Stimulated activated memory B cell treated with anti-CD40 and anti-IgM and Interleukin-4, amounts not matched to agents 10 μg/mL and 1 μg/mL and 100 μg/mL, for 72 hours (primary cell): ENCODE measurements around the gene MYO5A.
"Not testable (repeated sequence)": the region's sequence is repeated elsewhere in the genome, so short reads cannot be mapped to it uniquely, and the experiment has no call there.

ENCODE experiments used
- ATAC-seq: fragments of 150-1000 bp; cut with Tn5 transposase; 2 replicates; pipeline ENCODE4 v1.10.0; 2021
- H3K27ac Mint-ChIP-seq: one replicate; pipeline ENCODE4 v1.8.0; 2022; ENCODE audit warnings: mild to moderate bottlenecking, mixed read lengths
- H3K27me3 Mint-ChIP-seq: one replicate; pipeline ENCODE4 v1.8.0; 2022; ENCODE audit warnings: mixed read lengths
- H3K36me3 Mint-ChIP-seq: one replicate; pipeline ENCODE4 v1.8.0; 2022; ENCODE audit warnings: mixed read lengths
- H3K4me1 Mint-ChIP-seq: one replicate; pipeline ENCODE4 v1.8.0; 2022; ENCODE audit warnings: mixed read lengths
- H3K4me3 Mint-ChIP-seq: one replicate; pipeline ENCODE4 v1.8.0; 2022; ENCODE audit warnings: mild to moderate bottlenecking, moderate library complexity, mixed read lengths
- H3K9me3 Mint-ChIP-seq: one replicate; pipeline ENCODE4 v1.8.0; 2022; ENCODE audit warnings: mixed read lengths

Gene MYO5A

DNA sequence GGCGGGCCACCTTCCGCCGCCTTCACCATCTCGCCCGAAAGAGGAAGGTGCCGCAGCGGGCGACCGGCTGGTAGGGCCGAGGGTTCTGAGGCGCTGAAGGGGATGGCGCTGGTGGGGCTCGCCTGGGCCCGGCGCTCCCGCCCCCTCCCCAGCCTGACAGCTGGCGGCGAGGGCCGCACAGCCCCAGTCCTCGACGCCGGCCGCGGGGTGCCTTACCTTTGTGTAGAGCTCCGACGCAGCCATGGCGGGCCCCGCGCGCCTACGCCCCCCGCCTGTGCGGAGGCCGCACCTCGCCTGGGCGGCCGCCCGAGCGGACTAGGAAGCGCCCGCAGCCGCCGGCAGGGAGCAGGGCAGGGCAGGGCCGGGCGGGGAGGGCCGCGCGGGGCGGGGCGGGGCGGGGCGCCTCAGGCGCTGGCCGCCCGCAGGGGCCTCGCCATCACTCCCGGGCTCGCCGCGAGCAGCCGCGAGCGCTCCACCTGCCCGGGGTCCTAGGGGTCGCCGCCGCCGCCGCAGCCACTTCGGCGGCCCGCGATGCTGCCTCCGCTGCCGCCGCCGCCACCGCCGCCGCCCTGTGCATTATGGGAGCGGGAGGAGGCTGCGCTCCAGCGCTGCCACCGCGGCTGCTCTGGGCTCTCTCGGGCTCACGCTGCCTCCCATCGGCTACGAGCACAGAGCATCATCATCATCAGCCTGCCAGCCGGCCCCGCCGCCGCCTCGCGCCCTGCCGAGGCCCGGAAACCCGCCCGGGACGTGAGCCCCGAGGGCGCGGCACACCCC, at the start of gene MYO5A:
MYO5A (minus strand) TSS at position 317 of the 777 bp plus-strand sequence; CDS start at position 243, 74 bp downstream.
- H3K36me3 Mint-ChIP-seq: no peaks in the 10 kb centered on the region
- H3K9me3 Mint-ChIP-seq: no peaks in the 10 kb centered on the region
- H3K4me1 Mint-ChIP-seq: peaks cover 46% of the 10 kb centered on the region
- H3K27me3 Mint-ChIP-seq: no peaks in the 10 kb centered on the region
- peak within 1 kb of the TSS; percentile 94 for H3K4me3 Mint-ChIP-seq
- ATAC-seq: peak; percentile 93
- peak within 1 kb of the TSS; percentile 83 for H3K27ac Mint-ChIP-seq

- Mint-ChIP-seq H3K4me1 (no peaks in the 10 kb centered on the region), H3K36me3 (peaks cover 6% of the 10 kb centered on the region), H3K27ac (no peak overlapping the region), H3K9me3 (peaks cover 2% of the 10 kb centered on the region), H3K27me3 (no peaks in the 10 kb centered on the region), H3K4me3 (no peak overlapping the region)
- no peak for ATAC-seq
Observed at GRCh38 chr15:52576692-52577091, 48.0 kb upstream of the MYO5A start.

- not testable (repeated sequence) for H3K4me3 Mint-ChIP-seq, H3K27me3 Mint-ChIP-seq
Observed at GRCh38 chr15:52575573-52575972, 46.9 kb upstream of the MYO5A start.

DNA sequence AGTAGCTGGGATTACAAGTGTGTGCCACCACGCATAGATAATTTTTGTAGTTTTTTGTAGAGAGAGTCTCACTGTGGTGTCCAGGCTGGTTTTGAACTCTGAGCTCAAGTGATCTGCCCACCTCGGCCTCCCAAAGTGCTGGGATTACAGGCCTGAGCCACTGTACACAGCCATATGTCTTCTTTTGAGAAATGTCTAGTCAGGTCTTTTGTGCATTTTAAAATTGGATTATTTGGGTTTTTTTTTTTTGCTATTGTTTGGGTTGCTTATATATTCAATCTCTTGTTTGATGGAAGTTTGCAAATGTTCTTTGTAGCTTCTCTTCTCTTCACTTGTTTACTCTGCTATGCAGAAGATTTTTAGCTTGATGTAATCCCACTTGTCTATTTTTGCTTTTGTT, 46.4 kb upstream of the MYO5A start:
- Mint-ChIP-seq H3K4me3 (no peak overlapping the region), H3K9me3 (peaks cover 2% of the 10 kb centered on the region), H3K27me3 (no peaks in the 10 kb centered on the region), H3K36me3 (peaks cover 6% of the 10 kb centered on the region), H3K27ac (no peak overlapping the region), H3K4me1 (no peaks in the 10 kb centered on the region)
- ATAC-seq: no peak

More at GRCh38 chr15:52575573-52575972, 46.9 kb upstream of the MYO5A start:
- not testable (repeated sequence) for H3K9me3 Mint-ChIP-seq, ATAC-seq, H3K27ac Mint-ChIP-seq, H3K4me1 Mint-ChIP-seq, H3K36me3 Mint-ChIP-seq

GRCh38 chr15:52574623-52575022, 45.9 kb upstream of the MYO5A start:
- not testable (repeated sequence) for ATAC-seq

DNA sequence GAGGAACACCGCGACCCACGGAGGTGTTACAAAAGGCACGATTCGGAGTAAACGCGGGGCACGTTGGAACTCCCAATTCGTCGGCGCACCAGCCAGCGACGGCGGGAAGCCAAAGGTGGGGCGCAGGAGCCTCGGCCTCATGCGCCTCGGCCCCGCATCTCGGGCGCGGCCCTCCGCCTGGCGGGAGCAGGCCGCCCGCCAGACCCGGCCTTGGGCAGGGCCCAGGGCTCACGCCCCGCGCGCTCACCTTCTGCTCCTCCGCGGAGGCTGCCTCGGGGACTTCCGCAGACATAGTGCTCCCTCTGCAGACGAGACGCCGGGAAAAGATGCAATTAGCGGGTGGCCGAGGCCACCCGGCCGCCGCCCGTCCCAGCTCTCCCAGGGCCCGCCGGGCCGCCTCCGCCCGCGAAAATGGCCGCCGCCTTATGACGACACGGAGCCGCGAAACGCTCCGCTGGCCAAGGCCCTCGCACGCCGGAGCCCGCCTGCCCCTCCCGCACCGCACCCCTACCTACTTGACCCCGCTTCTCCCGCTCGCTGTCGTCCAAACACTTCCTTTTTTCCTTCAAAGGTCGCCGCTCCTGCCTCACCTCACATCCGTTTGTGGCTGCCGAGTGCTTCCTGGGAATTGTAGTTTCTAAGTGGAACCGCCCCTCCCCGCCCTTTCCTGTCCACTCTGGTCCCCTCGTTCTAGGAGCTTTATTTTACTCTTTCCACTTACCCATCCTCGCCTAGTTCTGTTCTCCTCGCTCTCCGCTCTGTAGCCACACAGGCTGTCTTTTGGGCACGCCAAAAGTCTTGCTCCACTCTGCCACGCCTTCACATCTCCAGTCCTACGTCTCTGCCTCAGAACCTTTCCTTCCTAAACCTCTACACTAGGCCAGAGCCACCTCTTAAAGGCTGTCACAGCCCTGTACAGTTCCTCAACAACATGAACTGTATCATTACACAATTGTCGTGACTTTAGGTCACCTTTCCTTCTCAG, 40.2 kb upstream of the MYO5A start, which contains the start of gene ARPP19:
ARPP19 (minus strand) TSS at position 430 of the 985 bp plus-strand sequence; CDS start at position 292, 138 bp downstream.
- Mint-ChIP-seq H3K27ac (peak within 1 kb of the TSS; percentile 89), H3K27me3 (no peaks in the 10 kb centered on the region), H3K36me3 (no peaks in the 10 kb centered on the region), H3K9me3 (peaks cover 2% of the 10 kb centered on the region), H3K4me1 (peaks cover 31% of the 10 kb centered on the region), H3K4me3 (peak within 1 kb of the TSS; percentile 87)
- peak; percentile 93 for ATAC-seq

More at GRCh38 chr15:52574623-52575022, 45.9 kb upstream of the MYO5A start:
- not testable (repeated sequence) for H3K27me3 Mint-ChIP-seq, H3K36me3 Mint-ChIP-seq, H3K27ac Mint-ChIP-seq, H3K9me3 Mint-ChIP-seq, H3K4me1 Mint-ChIP-seq, H3K4me3 Mint-ChIP-seq

- peak; percentile 42 for ATAC-seq
- Mint-ChIP-seq H3K36me3 (no peaks in the 10 kb centered on the region), H3K4me3 (peak overlapping the region; percentile 87), H3K9me3 (no peaks in the 10 kb centered on the region), H3K27me3 (no peaks in the 10 kb centered on the region), H3K4me1 (peaks cover 33% of the 10 kb centered on the region), H3K27ac (peak overlapping the region; percentile 89)
Observed at GRCh38 chr15:52567871-52568600, 39.4 kb upstream of the MYO5A start.

DNA sequence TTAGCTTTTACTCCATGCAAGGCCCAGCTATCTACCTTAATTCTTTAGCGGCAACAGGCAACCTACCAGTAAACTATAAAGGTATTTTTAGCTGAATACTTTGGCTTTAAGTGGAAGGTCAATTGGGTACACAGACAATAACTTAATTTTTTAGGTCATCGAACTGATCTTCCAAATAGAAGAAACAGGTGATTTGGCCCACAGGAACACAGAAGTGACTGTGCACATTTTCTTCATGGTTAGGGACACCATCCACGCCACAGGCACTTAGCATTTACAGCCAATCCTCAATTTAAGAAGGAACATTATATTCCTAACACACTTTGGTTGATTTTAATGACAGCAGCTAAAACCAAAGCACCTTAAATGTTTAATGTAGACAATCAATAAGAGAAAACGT, 38.2 kb upstream of the MYO5A start:
- H3K27ac Mint-ChIP-seq: peak overlapping the region; percentile 89

DNA sequence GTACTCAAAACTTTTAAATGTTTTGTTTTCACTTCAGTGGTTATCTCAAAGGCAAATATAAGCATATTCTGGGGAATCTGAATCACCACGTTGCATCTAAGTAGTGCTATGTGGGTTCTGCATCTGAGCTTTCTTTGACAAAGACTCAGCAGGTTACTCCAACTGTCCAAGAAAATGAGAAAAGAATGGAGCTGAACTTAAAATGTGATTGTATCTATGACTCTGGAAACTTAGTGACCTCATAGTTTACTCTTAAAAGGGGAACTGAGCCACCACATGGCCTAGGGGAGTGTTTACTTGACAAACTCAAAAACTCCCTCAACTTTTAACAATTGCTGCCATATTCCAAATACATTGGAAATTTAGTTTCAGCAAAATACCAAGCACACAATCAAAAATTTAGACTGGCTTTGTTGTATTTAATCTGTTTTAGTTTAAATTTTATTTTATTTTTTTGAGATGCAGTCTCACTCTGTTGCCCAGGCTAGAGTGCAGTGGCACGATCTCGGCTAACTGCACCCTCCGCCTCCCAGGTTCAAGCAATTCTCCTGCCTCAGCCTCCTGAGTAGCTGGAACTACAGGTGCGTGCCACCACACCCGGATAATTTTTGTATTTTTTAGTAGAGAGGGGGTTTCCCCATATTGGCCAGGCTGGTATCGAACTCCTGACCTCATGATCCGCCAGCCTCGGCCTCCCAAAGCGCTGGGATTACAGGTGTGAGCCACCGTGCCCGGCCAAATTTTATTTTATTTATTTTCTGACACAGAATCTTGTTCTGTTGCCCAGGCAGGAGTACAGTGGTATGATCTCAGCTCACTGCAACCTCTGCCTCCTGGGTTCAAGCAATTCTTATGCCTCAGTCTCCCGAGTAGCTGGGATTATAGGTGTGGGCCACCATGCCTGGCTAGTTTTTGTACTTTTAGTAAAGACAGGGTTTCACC, 37.0 kb upstream of the MYO5A start:
- peak; percentile 52 for ATAC-seq
- Mint-ChIP-seq H3K4me1 (peaks cover 49% of the 10 kb centered on the region), H3K27ac (peak overlapping the region; percentile 83), H3K4me3 (peak overlapping the region; percentile 47)
- not testable (repeated sequence) for H3K27me3 Mint-ChIP-seq, H3K36me3 Mint-ChIP-seq, H3K9me3 Mint-ChIP-seq

More for the DNA sequence above, 38.2 kb upstream of the MYO5A start:
- Mint-ChIP-seq H3K36me3 (peaks cover 6% of the 10 kb centered on the region), H3K4me1 (peaks cover 41% of the 10 kb centered on the region), H3K4me3 (peak overlapping the region; percentile 87), H3K27me3 (no peaks in the 10 kb centered on the region), H3K9me3 (no peaks in the 10 kb centered on the region)
- ATAC-seq: no peak

DNA sequence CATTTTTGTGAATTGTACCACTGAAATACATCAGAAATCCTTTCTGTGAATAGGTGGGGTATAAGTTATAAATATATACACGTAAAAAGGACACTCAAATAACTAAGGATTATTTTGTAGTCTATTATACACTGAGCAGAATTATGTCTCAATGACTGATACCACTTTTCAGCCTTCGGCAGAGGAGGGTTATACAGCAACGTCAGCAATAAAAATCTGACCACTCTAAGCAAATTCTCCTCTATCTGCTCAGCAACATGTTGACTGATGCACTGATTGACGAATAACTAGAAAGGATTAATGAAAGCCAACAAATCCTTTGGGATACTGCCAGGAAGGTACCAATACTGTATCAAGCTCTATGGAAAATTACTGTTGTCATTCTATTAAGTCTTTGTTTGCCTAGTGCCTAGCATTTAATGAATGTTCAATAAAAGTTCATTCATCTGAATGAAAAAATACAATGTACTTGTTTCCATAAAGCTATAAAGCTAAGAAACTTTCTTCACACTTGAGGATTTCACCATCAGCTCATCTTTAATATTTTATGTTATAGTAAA, 34.9 kb upstream of the MYO5A start:
- Mint-ChIP-seq H3K4me1 (peaks cover 64% of the 10 kb centered on the region), H3K36me3 (peaks cover 14% of the 10 kb centered on the region), H3K27ac (no peak overlapping the region), H3K27me3 (no peaks in the 10 kb centered on the region), H3K9me3 (no peaks in the 10 kb centered on the region), H3K4me3 (no peak overlapping the region)
- no peak for ATAC-seq

DNA sequence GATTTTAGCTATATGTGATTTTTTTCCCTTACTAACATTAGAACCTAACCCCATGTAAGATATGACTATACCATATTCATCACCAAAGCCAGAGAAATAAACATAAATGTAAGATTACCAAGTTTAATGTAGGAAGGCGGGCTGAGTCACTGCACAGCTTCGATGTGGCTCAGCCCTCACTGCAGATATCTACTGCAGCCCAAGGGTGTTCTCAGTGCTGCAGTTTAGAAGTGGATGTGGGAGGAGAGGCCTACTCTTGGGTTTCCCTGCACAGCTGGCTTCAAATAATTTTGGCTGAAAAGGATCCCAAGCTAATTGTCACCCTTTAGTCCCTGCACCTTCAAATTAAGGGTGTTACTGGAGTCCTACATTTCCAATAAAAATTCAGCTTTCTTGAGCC, 30.9 kb upstream of the MYO5A start:
- Mint-ChIP-seq H3K27me3 (no peaks in the 10 kb centered on the region), H3K36me3 (peaks cover 36% of the 10 kb centered on the region), H3K27ac (no peak overlapping the region), H3K4me3 (no peak overlapping the region), H3K4me1 (peaks cover 70% of the 10 kb centered on the region), H3K9me3 (no peaks in the 10 kb centered on the region)
- peak; percentile 55 for ATAC-seq

GRCh38 chr15:52559022-52559421, 30.3 kb upstream of the MYO5A start:
- H3K4me3 Mint-ChIP-seq: peak overlapping the region; percentile 26
- peaks cover 41% of the 10 kb centered on the region for H3K36me3 Mint-ChIP-seq

GRCh38 chr15:52558196-52558595, 29.5 kb upstream of the MYO5A start:
- H3K27me3 Mint-ChIP-seq: no peaks in the 10 kb centered on the region
- peaks cover 75% of the 10 kb centered on the region for H3K4me1 Mint-ChIP-seq
- peak; percentile 95 for ATAC-seq
- peak overlapping the region; percentile 87 for H3K27ac Mint-ChIP-seq
- peaks cover 42% of the 10 kb centered on the region for H3K36me3 Mint-ChIP-seq
- H3K9me3 Mint-ChIP-seq: no peaks in the 10 kb centered on the region
- peak overlapping the region; percentile 73 for H3K4me3 Mint-ChIP-seq

More at GRCh38 chr15:52559022-52559421, 30.3 kb upstream of the MYO5A start:
- Mint-ChIP-seq H3K27ac (peak overlapping the region; percentile 87), H3K4me1 (peaks cover 70% of the 10 kb centered on the region), H3K27me3 (no peaks in the 10 kb centered on the region), H3K9me3 (no peaks in the 10 kb centered on the region)
- ATAC-seq: peak; percentile 74
